ENCODE results near the gene ATP13A3.

DNA sequence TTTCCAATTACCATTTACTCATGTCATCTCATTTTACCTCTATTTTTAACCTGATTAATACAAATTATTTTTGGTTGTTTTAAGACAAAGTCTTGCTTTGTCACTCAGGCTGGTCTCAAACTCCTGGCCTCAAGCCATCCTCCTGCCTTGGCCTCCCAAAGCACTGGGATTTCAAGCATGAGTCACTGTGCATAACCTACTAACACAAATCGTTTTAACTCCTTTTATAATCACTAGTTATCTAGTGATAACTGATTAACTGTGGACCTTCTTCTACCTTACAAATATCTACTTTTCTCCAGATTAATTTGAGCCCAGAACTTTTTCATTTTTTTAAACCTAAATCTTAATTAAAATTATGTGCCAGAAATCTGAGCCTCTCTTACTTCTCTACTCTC is 4.6 kb downstream of the ATP13A3 start:
- TF ChIP-seq, protein P1, sequence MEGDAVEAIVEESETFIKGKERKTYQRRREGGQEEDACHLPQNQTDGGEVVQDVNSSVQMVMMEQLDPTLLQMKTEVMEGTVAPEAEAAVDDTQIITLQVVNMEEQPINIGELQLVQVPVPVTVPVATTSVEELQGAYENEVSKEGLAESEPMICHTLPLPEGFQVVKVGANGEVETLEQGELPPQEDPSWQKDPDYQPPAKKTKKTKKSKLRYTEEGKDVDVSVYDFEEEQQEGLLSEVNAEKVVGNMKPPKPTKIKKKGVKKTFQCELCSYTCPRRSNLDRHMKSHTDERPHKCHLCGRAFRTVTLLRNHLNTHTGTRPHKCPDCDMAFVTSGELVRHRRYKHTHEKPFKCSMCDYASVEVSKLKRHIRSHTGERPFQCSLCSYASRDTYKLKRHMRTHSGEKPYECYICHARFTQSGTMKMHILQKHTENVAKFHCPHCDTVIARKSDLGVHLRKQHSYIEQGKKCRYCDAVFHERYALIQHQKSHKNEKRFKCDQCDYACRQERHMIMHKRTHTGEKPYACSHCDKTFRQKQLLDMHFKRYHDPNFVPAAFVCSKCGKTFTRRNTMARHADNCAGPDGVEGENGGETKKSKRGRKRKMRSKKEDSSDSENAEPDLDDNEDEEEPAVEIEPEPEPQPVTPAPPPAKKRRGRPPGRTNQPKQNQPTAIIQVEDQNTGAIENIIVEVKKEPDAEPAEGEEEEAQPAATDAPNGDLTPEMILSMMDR (IDR thresholded peaks at IDR 0.05; ENCODE audit: low read depth, low read length): no peak
- no peak for TF ChIP-seq POLR2A (IDR thresholded peaks at IDR 0.05; ENCODE audit: extremely low read depth, insufficient read length)
- TF ChIP-seq, protein P2, sequence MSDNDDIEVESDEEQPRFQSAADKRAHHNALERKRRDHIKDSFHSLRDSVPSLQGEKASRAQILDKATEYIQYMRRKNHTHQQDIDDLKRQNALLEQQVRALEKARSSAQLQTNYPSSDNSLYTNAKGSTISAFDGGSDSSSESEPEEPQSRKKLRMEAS (IDR thresholded peaks at IDR 0.05; ENCODE audit: low read depth, low read length): no peak
- TF ChIP-seq MYC (IDR thresholded peaks at IDR 0.05; ENCODE audit: low read depth, low read length): no peak
